ACC112 (cell line): ENCODE measurements around the gene CDH23.
A peak's percentile ranks its signal among the peaks of the same experiment; 100 is the strongest.

Experiments
- H2AFZ ChIP-seq: fragments of 200-600 bp; sonication (generic); one replicate; pipeline ENCODE4 v1.6.0; 2017; ENCODE audit warnings: antibody characterized with exemption, low read length; ENCODE audit not compliant: unreplicated experiment
- H3K27ac ChIP-seq: fragments of 200-600 bp; sonication (generic); 2 replicates; pipeline ENCODE4 v1.5.1; 2014; ENCODE audit warnings: low read depth, mild to moderate bottlenecking, antibody characterized with exemption, low read length, moderate library complexity
- H3K27me3 ChIP-seq: fragments of 200-600 bp; sonication (generic); 2 replicates; pipeline ENCODE4 v1.6.1; 2014; ENCODE audit warnings: mild to moderate bottlenecking, antibody characterized with exemption, low read length, moderate library complexity, mixed read lengths; ENCODE audit not compliant: insufficient read depth
- H3K36me3 ChIP-seq: fragments of 200-600 bp; sonication (generic); 2 replicates; pipeline ENCODE4 v1.6.1; 2016; ENCODE audit warnings: mild to moderate bottlenecking, antibody characterized with exemption, low read length, moderate library complexity, mixed read lengths; ENCODE audit not compliant: insufficient read depth
- H3K4me1 ChIP-seq: fragments of 200-600 bp; sonication (generic); one replicate; pipeline ENCODE4 v1.6.1; 2016; ENCODE audit warnings: low read length, mixed read lengths; ENCODE audit not compliant: insufficient read depth, unreplicated experiment, control insufficient read depth
- H3K4me3 ChIP-seq: fragments of 200-600 bp; sonication (generic); 2 replicates; pipeline ENCODE4 v1.5.1; 2014; ENCODE audit warnings: mild to moderate bottlenecking, low read depth, low read length
- H3K79me2 ChIP-seq: fragments of 200-600 bp; sonication (generic); one replicate; pipeline ENCODE4 v1.6.0; 2016; ENCODE audit warnings: low read length; ENCODE audit not compliant: control insufficient read depth, unreplicated experiment, insufficient read depth

The CDH23 gene

GRCh38 chr10:71852355-71852937, 455.7 kb downstream of the CDH23 start:
- no peak overlapping the region for H3K27ac ChIP-seq
- no peaks in the 10 kb centered on the region; the same call in 1 of the 2 replicates for H3K36me3 ChIP-seq
- peaks cover 36% of the 10 kb centered on the region for H3K79me2 ChIP-seq
- H3K4me1 ChIP-seq: peaks cover 17% of the 10 kb centered on the region
- no peak overlapping the region for H2AFZ ChIP-seq
- no peaks in the 10 kb centered on the region for H3K27me3 ChIP-seq
- H3K4me3 ChIP-seq: no peak overlapping the region

GRCh38 chr10:71854031-71854430, 457.3 kb downstream of the CDH23 start:
- H3K36me3 ChIP-seq: no peaks in the 10 kb centered on the region
- H3K4me3 ChIP-seq: no peak overlapping the region
- H3K79me2 ChIP-seq: peaks cover 20% of the 10 kb centered on the region
- H3K27me3 ChIP-seq: no peaks in the 10 kb centered on the region
- peaks cover 4% of the 10 kb centered on the region for H3K4me1 ChIP-seq
- H3K27ac ChIP-seq: no peak overlapping the region
- H2AFZ ChIP-seq: no peak overlapping the region

- H3K27ac ChIP-seq: no peak overlapping the region
- peaks cover 16% of the 10 kb centered on the region for H3K4me1 ChIP-seq
- no peaks in the 10 kb centered on the region for H3K27me3 ChIP-seq
- H3K79me2 ChIP-seq: no peaks in the 10 kb centered on the region
- no peaks in the 10 kb centered on the region for H3K36me3 ChIP-seq
- no peak overlapping the region for H3K4me3 ChIP-seq
- H2AFZ ChIP-seq: no peak overlapping the region
These were observed 459.9 kb downstream of the CDH23 start for GRCh38 chr10:71856619-71857018.

- no peaks in the 10 kb centered on the region for H3K36me3 ChIP-seq
- no peaks in the 10 kb centered on the region for H3K79me2 ChIP-seq
- peaks cover 28% of the 10 kb centered on the region for H3K4me1 ChIP-seq
- no peak overlapping the region for H3K27ac ChIP-seq
- no peak overlapping the region for H2AFZ ChIP-seq
- H3K4me3 ChIP-seq: no peak overlapping the region
- no peaks in the 10 kb centered on the region for H3K27me3 ChIP-seq
These were observed 461.5 kb downstream of the CDH23 start for GRCh38 chr10:71857934-71858890.

GRCh38 chr10:71860243-71861029, 463.7 kb downstream of the CDH23 start:
- Histone ChIP-seq H3K4me1 (peaks cover 36% of the 10 kb centered on the region), H2AFZ (no peak overlapping the region), H3K4me3 (peak overlapping the region; percentile 17; the same call in 1 of the 2 replicates), H3K36me3 (no peaks in the 10 kb centered on the region), H3K27me3 (no peaks in the 10 kb centered on the region), H3K27ac (peak overlapping the region; percentile 99), H3K79me2 (no peaks in the 10 kb centered on the region)

GRCh38 chr10:71863203-71863602, 466.5 kb downstream of the CDH23 start:
- no peak overlapping the region for H2AFZ ChIP-seq
- H3K4me1 ChIP-seq: peaks cover 44% of the 10 kb centered on the region
- no peaks in the 10 kb centered on the region for H3K27me3 ChIP-seq
- H3K27ac ChIP-seq: no peak overlapping the region
- H3K36me3 ChIP-seq: no peaks in the 10 kb centered on the region
- no peak overlapping the region for H3K4me3 ChIP-seq
- no peaks in the 10 kb centered on the region for H3K79me2 ChIP-seq

GRCh38 chr10:71864911-71865361, 468.2 kb downstream of the CDH23 start:
- no peak overlapping the region for H2AFZ ChIP-seq
- peaks cover 43% of the 10 kb centered on the region for H3K4me1 ChIP-seq
- H3K79me2 ChIP-seq: no peaks in the 10 kb centered on the region
- no peaks in the 10 kb centered on the region for H3K27me3 ChIP-seq
- H3K27ac ChIP-seq: peak overlapping the region; percentile 47; the same call in 1 of the 2 replicates
- H3K36me3 ChIP-seq: no peaks in the 10 kb centered on the region
- no peak overlapping the region for H3K4me3 ChIP-seq
